ENCODE results near the gene SLC22A5.

Gene SLC22A5

DNA sequence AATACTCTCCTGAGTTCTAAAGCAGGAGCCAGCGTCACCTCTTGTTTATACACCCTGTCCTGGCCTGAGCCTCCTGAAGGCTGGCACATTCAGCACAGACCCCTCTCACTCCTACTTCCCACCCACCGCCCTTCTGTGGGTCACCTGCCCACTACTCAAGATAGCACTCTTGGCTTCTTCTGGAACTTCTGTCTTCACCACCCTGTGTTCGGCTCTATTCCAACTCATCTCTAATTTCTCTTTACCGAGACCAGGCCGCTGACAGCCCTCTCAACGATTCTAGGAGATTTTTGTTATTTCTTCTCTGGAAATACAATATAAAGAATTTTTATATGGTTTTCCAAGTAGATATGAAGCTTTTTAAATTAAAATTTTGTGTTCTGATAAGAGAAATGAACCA lies 63.6 kb downstream of the SLC22A5 start:
- Histone ChIP-seq H3K36me3 (ENCODE audit: control insufficient read depth, insufficient read depth, low read length) (no peaks in the 10 kb centered on the region), H3K27me3 (ENCODE audit: control insufficient read depth, insufficient read depth, low read length) (no peaks in the 10 kb centered on the region), H3K9ac (no peak overlapping the region), H3K4me3 (ENCODE audit: low read depth, low read length) (no peak overlapping the region), H3K4me1 (peaks cover 4% of the 10 kb centered on the region), H2AFZ (no peak overlapping the region), H3K4me2 (ENCODE audit: low read length) (no peak overlapping the region), H3K9me3 (ENCODE audit: control insufficient read depth, low read length) (no peaks in the 10 kb centered on the region), H3K27ac (no peak overlapping the region), H3K79me2 (peaks cover 50% of the 10 kb centered on the region)
- TF ChIP-seq, protein P1, sequence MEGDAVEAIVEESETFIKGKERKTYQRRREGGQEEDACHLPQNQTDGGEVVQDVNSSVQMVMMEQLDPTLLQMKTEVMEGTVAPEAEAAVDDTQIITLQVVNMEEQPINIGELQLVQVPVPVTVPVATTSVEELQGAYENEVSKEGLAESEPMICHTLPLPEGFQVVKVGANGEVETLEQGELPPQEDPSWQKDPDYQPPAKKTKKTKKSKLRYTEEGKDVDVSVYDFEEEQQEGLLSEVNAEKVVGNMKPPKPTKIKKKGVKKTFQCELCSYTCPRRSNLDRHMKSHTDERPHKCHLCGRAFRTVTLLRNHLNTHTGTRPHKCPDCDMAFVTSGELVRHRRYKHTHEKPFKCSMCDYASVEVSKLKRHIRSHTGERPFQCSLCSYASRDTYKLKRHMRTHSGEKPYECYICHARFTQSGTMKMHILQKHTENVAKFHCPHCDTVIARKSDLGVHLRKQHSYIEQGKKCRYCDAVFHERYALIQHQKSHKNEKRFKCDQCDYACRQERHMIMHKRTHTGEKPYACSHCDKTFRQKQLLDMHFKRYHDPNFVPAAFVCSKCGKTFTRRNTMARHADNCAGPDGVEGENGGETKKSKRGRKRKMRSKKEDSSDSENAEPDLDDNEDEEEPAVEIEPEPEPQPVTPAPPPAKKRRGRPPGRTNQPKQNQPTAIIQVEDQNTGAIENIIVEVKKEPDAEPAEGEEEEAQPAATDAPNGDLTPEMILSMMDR (IDR thresholded peaks at IDR 0.05), result no peak

DNA sequence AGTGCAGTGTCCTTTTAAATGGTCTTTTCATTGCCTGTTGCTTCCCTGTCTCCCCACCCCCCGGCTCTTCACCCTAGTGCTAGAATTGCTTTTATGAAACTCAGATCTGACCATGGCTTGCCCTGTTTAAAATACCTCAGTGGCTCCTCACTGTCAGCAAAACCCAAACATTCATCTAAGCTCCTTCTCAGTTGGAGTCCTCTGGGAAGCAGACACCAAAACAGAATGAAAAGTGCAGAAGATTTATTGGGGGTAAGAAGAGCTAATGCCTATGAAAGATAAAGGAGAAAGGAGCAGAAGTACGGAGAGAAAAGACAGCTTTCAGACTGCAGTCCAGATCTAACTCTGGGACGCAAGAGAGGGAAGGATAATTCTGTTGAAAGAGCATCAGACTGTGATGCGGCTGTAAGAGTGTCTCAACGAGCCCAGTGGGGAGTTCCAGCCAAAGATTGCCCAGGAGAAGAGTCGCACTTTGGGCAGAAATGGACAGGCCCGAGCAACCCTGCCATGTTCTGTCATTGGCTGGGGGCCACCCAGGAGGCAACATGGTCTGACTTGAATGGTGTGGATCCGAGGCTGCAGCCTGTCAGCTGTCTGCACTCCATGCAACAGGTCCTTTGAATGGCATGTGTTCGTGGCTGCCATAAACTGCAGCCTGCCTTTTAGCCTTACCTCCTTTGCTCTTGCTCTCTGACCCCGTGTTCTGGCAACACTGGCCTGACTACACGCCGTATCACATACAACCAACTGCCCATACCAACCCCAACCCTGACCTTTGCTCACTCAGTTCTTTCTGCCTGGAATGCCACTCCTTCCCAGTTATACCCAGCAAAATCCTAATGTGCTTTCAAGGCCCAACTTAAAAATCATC lies 65.1 kb downstream of the SLC22A5 start:
- TF ChIP-seq, protein P1 (IDR thresholded peaks at IDR 0.05), result no peak

DNA sequence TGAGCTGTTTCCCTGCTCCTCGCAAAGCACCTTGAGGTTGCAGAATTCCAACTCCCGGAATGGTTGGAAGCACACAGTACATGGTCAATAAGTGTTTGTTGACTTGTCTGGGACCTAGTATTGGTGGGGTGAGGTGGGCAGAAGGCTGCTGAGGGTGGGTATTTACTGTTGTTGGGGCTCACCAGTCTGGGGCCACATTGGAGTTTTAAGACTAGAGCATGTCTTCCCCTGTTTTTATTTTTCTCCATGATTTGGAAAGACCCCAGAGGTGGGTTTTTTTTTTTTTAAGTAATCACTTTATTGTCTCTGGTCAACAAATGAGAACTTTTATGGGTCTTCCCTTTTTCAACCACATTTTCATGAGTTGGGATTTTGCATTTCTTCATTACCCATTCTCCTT lies 65.9 kb downstream of the SLC22A5 start:
- Histone ChIP-seq H3K36me3 (ENCODE audit: control insufficient read depth, insufficient read depth, low read length) (no peaks in the 10 kb centered on the region), H3K4me3 (ENCODE audit: low read depth, low read length) (no peak overlapping the region), H3K79me2 (peaks cover 42% of the 10 kb centered on the region), H3K4me1 (no peaks in the 10 kb centered on the region), H3K27ac (no peak overlapping the region), H3K9ac (no peak overlapping the region), H3K4me2 (ENCODE audit: low read length) (no peak overlapping the region), H3K9me3 (ENCODE audit: control insufficient read depth, low read length) (no peaks in the 10 kb centered on the region), H2AFZ (no peak overlapping the region), H3K27me3 (ENCODE audit: control insufficient read depth, insufficient read depth, low read length) (no peaks in the 10 kb centered on the region)
- TF ChIP-seq, protein P1 (IDR thresholded peaks at IDR 0.05), result no peak

More for the DNA sequence above, 65.1 kb downstream of the SLC22A5 start:
- Histone ChIP-seq H3K9ac (no peak overlapping the region), H3K27ac (no peak overlapping the region), H3K27me3 (ENCODE audit: control insufficient read depth, insufficient read depth, low read length) (no peaks in the 10 kb centered on the region), H3K79me2 (peaks cover 41% of the 10 kb centered on the region), H3K4me2 (ENCODE audit: low read length) (no peak overlapping the region), H3K4me1 (no peaks in the 10 kb centered on the region), H3K4me3 (ENCODE audit: low read depth, low read length) (no peak overlapping the region), H2AFZ (no peak overlapping the region), H3K9me3 (ENCODE audit: control insufficient read depth, low read length) (no peaks in the 10 kb centered on the region), H3K36me3 (ENCODE audit: control insufficient read depth, insufficient read depth, low read length) (no peaks in the 10 kb centered on the region)

DNA sequence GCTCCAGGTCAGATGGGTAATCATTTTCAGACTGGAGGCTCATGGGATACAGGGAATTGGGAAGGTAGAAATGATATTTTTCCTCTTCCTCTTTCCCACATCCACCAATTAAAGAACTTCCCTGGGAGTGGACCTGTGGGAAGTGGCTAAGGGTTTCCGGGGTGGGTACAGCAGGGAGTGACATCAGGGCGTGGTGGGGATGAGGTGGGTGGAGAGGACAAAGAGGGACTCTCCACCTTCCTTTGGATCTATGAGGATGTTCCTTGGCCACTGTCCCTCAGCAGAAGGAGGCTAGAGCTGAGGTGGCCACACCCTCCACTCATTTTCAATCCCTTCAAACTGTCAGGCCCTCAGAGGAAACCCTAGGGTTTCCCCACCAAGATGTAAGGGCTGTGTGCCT lies 66.4 kb downstream of the SLC22A5 start:
- TF ChIP-seq, protein P1 (IDR thresholded peaks at IDR 0.05), result no peak
- H3K4me1 ChIP-seq, result no peaks in the 10 kb centered on the region
- no peak overlapping the region for H3K4me2 ChIP-seq (ENCODE audit: low read length)
- H3K4me3 ChIP-seq (ENCODE audit: low read depth, low read length), result no peak overlapping the region
- no peaks in the 10 kb centered on the region for H3K9me3 ChIP-seq (ENCODE audit: control insufficient read depth, low read length)
- H3K9ac ChIP-seq, result no peak overlapping the region
- H3K27me3 ChIP-seq (ENCODE audit: control insufficient read depth, insufficient read depth, low read length), result no peaks in the 10 kb centered on the region
- no peaks in the 10 kb centered on the region for H3K36me3 ChIP-seq (ENCODE audit: control insufficient read depth, insufficient read depth, low read length)
- no peak overlapping the region for H2AFZ ChIP-seq
- H3K27ac ChIP-seq, result no peak overlapping the region
- H3K79me2 ChIP-seq, result peaks cover 44% of the 10 kb centered on the region

DNA sequence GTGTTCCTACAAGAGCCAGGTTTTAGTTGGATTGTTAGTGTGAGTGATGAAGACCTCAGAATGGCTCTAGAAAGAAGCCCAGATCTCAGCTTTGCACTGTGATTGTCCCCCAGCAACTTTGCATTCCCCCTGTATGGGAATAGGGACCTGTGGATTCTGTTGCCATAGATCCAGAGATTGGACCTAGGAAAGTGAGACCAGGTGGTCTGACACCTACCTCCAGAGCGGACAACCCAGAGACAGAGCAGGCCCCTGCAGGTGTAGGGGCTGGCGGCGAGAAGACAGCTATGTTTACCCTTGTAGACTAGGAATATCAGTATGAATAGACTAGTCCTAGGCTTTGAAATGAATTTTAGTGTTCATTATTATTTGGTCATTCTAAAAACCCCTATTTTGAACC lies 67.4 kb downstream of the SLC22A5 start:
- Histone ChIP-seq H3K4me2 (ENCODE audit: low read length) (no peak overlapping the region), H3K27me3 (ENCODE audit: control insufficient read depth, insufficient read depth, low read length) (no peaks in the 10 kb centered on the region), H3K4me1 (no peaks in the 10 kb centered on the region), H3K79me2 (peaks cover 52% of the 10 kb centered on the region), H3K36me3 (ENCODE audit: control insufficient read depth, insufficient read depth, low read length) (no peaks in the 10 kb centered on the region), H3K9me3 (ENCODE audit: control insufficient read depth, low read length) (no peaks in the 10 kb centered on the region), H3K9ac (no peak overlapping the region), H2AFZ (no peak overlapping the region), H3K4me3 (ENCODE audit: low read depth, low read length) (no peak overlapping the region), H3K27ac (peak overlapping the region; percentile 20)
- TF ChIP-seq, protein P1 (IDR thresholded peaks at IDR 0.05), result no peak

All from parathyroid adenoma (tissue), 2 donors.